PC-3 (cell line): ENCODE data around the gene DMKN. TPM values are rescaled to one million over a fixed set of nuclear protein-coding genes. Genes with fewer than 3 reads are reported as not detected.

Experiments
- ATAC-seq: fragments of 200-7000 bp; cut with Tn5 transposase; 2 replicates; pipeline ENCODE4 v1.9.1; 2020; ENCODE audit warnings: mild to moderate bottlenecking, moderate library complexity
- BruUV-seq: library from RNA; stranded (reverse); fragments of 400-500 nt; replicated peaks from 2 replicates; lab custom pipeline; 2021; lab: Mats Ljungman, UMichigan
- CTCF ChIA-PET: fragments of 300-600 bp; sonication (Branson Sonifier 250); formaldehyde crosslinking; loops from one replicate; lab custom pipeline; 2022; ENCODE audit warnings: antibody characterized with exemption; lab: Charles Lee
- POLR2A ChIA-PET: fragments of 300-600 bp; sonication (Branson Sonifier 250); formaldehyde crosslinking; loops from one replicate; lab custom pipeline; 2022; ENCODE audit warnings: antibody characterized with exemption; ENCODE audit not compliant: unreplicated experiment; lab: Charles Lee
- DNase-seq: peaks from one replicate; pipeline ENCODE4 v3.0.0-alpha.2; 2015
- H2AFZ ChIP-seq: fragments of 300-600 bp; sonication (generic); 2 replicates; pipeline ENCODE4 v1.6.0; 2016; ENCODE audit warnings: antibody characterized with exemption, low read length
- H3F3A ChIP-seq: fragments of 300-600 bp; sonication (generic); one replicate; pipeline ENCODE4 v1.6.0; 2017; ENCODE audit warnings: antibody characterized with exemption, low read length, control low read depth, mild to moderate bottlenecking; ENCODE audit not compliant: unreplicated experiment
- H3K27ac ChIP-seq: fragments of 300-600 bp; sonication (generic); 2 replicates; pipeline ENCODE4 v1.5.1; 2016; ENCODE audit warnings: mild to moderate bottlenecking, low read length
- H3K27me3 ChIP-seq: fragments of 300-600 bp; sonication (generic); 2 replicates; pipeline ENCODE4 v1.6.1; 2016; ENCODE audit warnings: low read length, mixed read lengths
- H3K36me3 ChIP-seq: fragments of 300-600 bp; sonication (generic); 2 replicates; pipeline ENCODE4 v1.6.1; 2016; ENCODE audit warnings: low read depth, mixed run types, low read length, mixed read lengths
- H3K4me1 ChIP-seq: fragments of 300-600 bp; sonication (generic); 2 replicates; pipeline ENCODE4 v1.5.1; 2016; ENCODE audit warnings: low read length; ENCODE audit not compliant: insufficient read depth
- H3K4me2 ChIP-seq: fragments of 300-600 bp; sonication (generic); 2 replicates; pipeline ENCODE4 v1.6.0; 2016; ENCODE audit warnings: low read length
- H3K4me3 ChIP-seq: fragments of 300-600 bp; sonication (generic); 2 replicates; pipeline ENCODE4 v1.5.1; 2016; ENCODE audit warnings: mild to moderate bottlenecking, low read length, mixed read lengths
- H3K79me2 ChIP-seq: fragments of 300-600 bp; sonication (generic); 2 replicates; pipeline ENCODE4 v1.6.1; 2017; ENCODE audit warnings: low read length, mixed read lengths
- H3K9ac ChIP-seq: fragments of 300-600 bp; sonication (generic); 2 replicates; pipeline ENCODE4 v1.6.0; 2016; ENCODE audit warnings: mild to moderate bottlenecking, low read length
- H3K9me2 ChIP-seq: fragments of 300-600 bp; sonication (generic); replicated peaks from 2 replicates; pipeline ENCODE4 v1.6.1; 2016; ENCODE audit warnings: mixed run types, low read length, mixed read lengths
- H3K9me3 ChIP-seq: fragments of 300-600 bp; sonication (generic); 2 replicates; pipeline ENCODE4 v1.6.1; 2016; ENCODE audit warnings: low read length, mixed read lengths
- H4K20me1 ChIP-seq: fragments of 300-600 bp; sonication (generic); 2 replicates; pipeline ENCODE4 v1.6.1; 2016; ENCODE audit warnings: low read length, mixed read lengths
- CTCF ChIP-seq: fragments of 300-600 bp; sonication (generic); conservative IDR thresholded peaks from 2 replicates; pipeline ENCODE4 v1.5.1; 2017; ENCODE audit warnings: antibody characterized with exemption, low read depth, mild to moderate bottlenecking, low read length
- EZH2 ChIP-seq: fragments of 300-600 bp; sonication (generic); IDR thresholded peaks from one replicate; pipeline ENCODE4 v1.6.1; 2017; ENCODE audit warnings: antibody characterized with exemption, mild to moderate bottlenecking, low read length; ENCODE audit not compliant: unreplicated experiment
- EZH2phosphoT487 ChIP-seq: fragments of 300-600 bp; sonication (generic); IDR thresholded peaks from 2 replicates; pipeline ENCODE4 v1.6.1; 2018; ENCODE audit warnings: mild to moderate bottlenecking, antibody characterized with exemption, low read length, borderline replicate concordance
- intact Hi-C: fragments of 100-400 bp; cut with micrococcal nuclease; formaldehyde crosslinking; loops from 2 replicates; pipeline ENCODE4 v1.9.0; 2023
- total RNA-seq: library from RNA; depleted of rRNA; stranded (reverse); fragments of >200 nt; gene quantifications from 2 replicates; pipeline ENCODE4 v1.2.3, GENCODE V29; 2014

The DMKN gene
- total RNA-seq, 1 experiment from 2014 or later, result 128 TPM

GRCh38 chr19:35539850-35540249, 26.4 kb upstream of the DMKN start:
- Histone ChIP-seq H4K20me1 (no peaks in the 10 kb centered on the region), H2AFZ (no peak overlapping the region), H3K4me3 (no peak overlapping the region), H3K27ac (no peak overlapping the region), H3K27me3 (no peaks in the 10 kb centered on the region), H3K79me2 (peaks cover 13% of the 10 kb centered on the region), H3F3A (no peaks in the 10 kb centered on the region), H3K4me1 (peaks cover 7% of the 10 kb centered on the region; the same call in 1 of the 2 replicates), H3K36me3 (no peaks in the 10 kb centered on the region), H3K9me2 (no peaks in the 10 kb centered on the region), H3K9me3 (no peaks in the 10 kb centered on the region), H3K9ac (no peak overlapping the region), H3K4me2 (no peak overlapping the region)
- POLR2A ChIA-PET, result no interaction called here
- ATAC-seq, result no peak
- TF ChIP-seq CTCF, result no peak
- TF ChIP-seq EZH2, result no peak
- no peak for TF ChIP-seq EZH2phosphoT487
- intact Hi-C loops, result no loop called here
- DNase-seq, result no peak
- no TSS peak for BruUV-seq
- CTCF ChIA-PET, result no interaction called here

GRCh38 chr19:35539314-35539713, 25.9 kb upstream of the DMKN start:
- Histone ChIP-seq H3K4me2 (no peak overlapping the region), H3K9ac (no peak overlapping the region), H3K9me3 (no peaks in the 10 kb centered on the region), H3K4me1 (peaks cover 2% of the 10 kb centered on the region; the same call in 1 of the 2 replicates), H2AFZ (no peak overlapping the region), H3K79me2 (peaks cover 8% of the 10 kb centered on the region), H3K27ac (no peak overlapping the region), H3K9me2 (no peaks in the 10 kb centered on the region), H4K20me1 (no peaks in the 10 kb centered on the region), H3K36me3 (no peaks in the 10 kb centered on the region), H3K27me3 (no peaks in the 10 kb centered on the region), H3K4me3 (no peak overlapping the region), H3F3A (no peaks in the 10 kb centered on the region)
- ATAC-seq, result no peak
- TF ChIP-seq CTCF (no peak), EZH2phosphoT487 (no peak), EZH2 (no peak)
- BruUV-seq, result no TSS peak
- ChIA-PET POLR2A (no interaction called here), CTCF (no interaction called here)
- DNase-seq, result no peak
- intact Hi-C loops, result no loop called here

GRCh38 chr19:35534803-35535480, 21.5 kb upstream of the DMKN start:
- Histone ChIP-seq H3K4me1 (peaks cover 3% of the 10 kb centered on the region; the same call in 1 of the 2 replicates), H3K9me3 (no peaks in the 10 kb centered on the region), H3K4me2 (no peak overlapping the region), H3K27ac (no peak overlapping the region), H3F3A (no peaks in the 10 kb centered on the region), H4K20me1 (no peaks in the 10 kb centered on the region), H3K36me3 (no peaks in the 10 kb centered on the region), H3K4me3 (no peak overlapping the region), H3K79me2 (no peaks in the 10 kb centered on the region), H3K9ac (no peak overlapping the region), H3K9me2 (no peaks in the 10 kb centered on the region), H3K27me3 (no peaks in the 10 kb centered on the region), H2AFZ (no peak overlapping the region)
- BruUV-seq, result no TSS peak
- intact Hi-C loops, result no loop called here
- TF ChIP-seq CTCF (no peak), EZH2 (no peak), EZH2phosphoT487 (no peak)
- DNase-seq (no peak), ATAC-seq (no peak)
- POLR2A ChIA-PET, result interaction anchor here (0.5 kb wide), 1 partner anchor 9 kb away, joined by 3 read pairs; no protein-coding TSS in a partner anchor
- CTCF ChIA-PET, result interaction anchor here (0.5 kb wide), 1 partner anchor 140 kb away, joined by 3 read pairs; no protein-coding TSS in a partner anchor
